HepG2 (cell line): Measurements from ENCODE around the gene TRAF3.

Source experiments
- ERF ChIP-seq: IDR thresholded peaks from 2 replicates; pipeline ENCODE4 v1.6.1; 2018; ENCODE audit warnings: missing biosample characterization, missing genetic modification reagents
- ZKSCAN5 ChIP-seq: sonication (generic); formaldehyde crosslinking; IDR thresholded peaks from 2 replicates; pipeline ENCODE4 v1.5.1; 2020; ENCODE audit warnings: mild to moderate bottlenecking, missing genetic modification reagents

- TF ChIP-seq ERF (CRISPR knock-in tag) = no peak
- TF ChIP-seq ZKSCAN5 (CRISPR knock-in tag) = no peak
Observed at GRCh38 chr14:102807013-102807406, 29.8 kb downstream of the TRAF3 start.
